OCI-LY7 (cell line): ENCODE results near the gene KCNJ15. TPM values are rescaled to one million over a fixed set of nuclear protein-coding genes. Genes with fewer than 3 reads are reported as not detected.
"Not testable (repeated sequence)": the region's sequence is repeated elsewhere in the genome, so short reads cannot be mapped to it uniquely, and the experiment has no call there.

Experiments used
- BruUV-seq: library from RNA; stranded (reverse); fragments of 400-500 nt; replicated peaks from 2 replicates; lab custom pipeline; 2021; lab: Mats Ljungman, UMichigan
- CTCF ChIA-PET: fragments of 300-600 bp; sonication (Branson Sonifier 250); formaldehyde crosslinking; loops from one replicate; lab custom pipeline; 2022; ENCODE audit warnings: antibody characterized with exemption; ENCODE audit not compliant: unreplicated experiment; lab: Charles Lee
- POLR2A ChIA-PET: fragments of 300-600 bp; sonication (Branson Sonifier 250); formaldehyde crosslinking; loops from one replicate; lab custom pipeline; 2022; ENCODE audit warnings: antibody characterized with exemption; lab: Charles Lee
- DNase-seq: peaks from one replicate; pipeline ENCODE4 v3.0.0-alpha.2; 2015; ENCODE audit warnings: low spot score
- H2AFZ ChIP-seq: fragments of 200-600 bp; sonication (generic), shearing (Covaris generic); 2 replicates; pipeline ENCODE4 v1.6.1; 2014; ENCODE audit warnings: mild to moderate bottlenecking, antibody characterized with exemption, low read length, moderate library complexity
- H3K27ac ChIP-seq: fragments of 200-600 bp; sonication (generic); 2 replicates; pipeline ENCODE4 v1.5.1; 2014; ENCODE audit warnings: mixed run types, low read depth, mild to moderate bottlenecking, moderate library complexity, low read length, inconsistent platforms; ENCODE audit not compliant: poor library complexity, severe bottlenecking
- H3K36me3 ChIP-seq: fragments of 200-600 bp; sonication (generic); 2 replicates; pipeline ENCODE4 v1.6.1; 2014; ENCODE audit warnings: mild to moderate bottlenecking, antibody characterized with exemption, low read length, moderate library complexity, mixed read lengths; ENCODE audit not compliant: insufficient read depth
- H3K4me1 ChIP-seq: fragments of 200-600 bp; sonication (generic); 2 replicates; pipeline ENCODE4 v1.5.1; 2014; ENCODE audit warnings: mild to moderate bottlenecking, low read length; ENCODE audit not compliant: insufficient read depth, poor library complexity, severe bottlenecking
- H3K4me2 ChIP-seq: fragments of 200-600 bp; sonication (generic); 2 replicates; pipeline ENCODE4 v1.6.1; 2014; ENCODE audit warnings: mild to moderate bottlenecking, low read length
- H3K4me3 ChIP-seq: fragments of 200-600 bp; sonication (generic); 2 replicates; pipeline ENCODE4 v1.5.1; 2014; ENCODE audit warnings: mild to moderate bottlenecking, low read depth, low read length; ENCODE audit not compliant: poor library complexity, severe bottlenecking
- H3K79me2 ChIP-seq: fragments of 200-600 bp; sonication (generic); 2 replicates; pipeline ENCODE4 v1.6.1; 2016; ENCODE audit warnings: low read depth, mild to moderate bottlenecking, low read length, moderate library complexity, mixed read lengths; ENCODE audit not compliant: insufficient read depth
- H3K9me2 ChIP-seq: fragments of 200-600 bp; sonication (generic); 2 replicates; pipeline ENCODE4 v1.6.1; 2016; ENCODE audit warnings: mild to moderate bottlenecking, low read length, mixed read lengths; ENCODE audit not compliant: insufficient read depth
- H3K9me3 ChIP-seq: fragments of 200-600 bp; sonication (generic); 2 replicates; pipeline ENCODE4 v1.6.1; 2014; ENCODE audit warnings: mild to moderate bottlenecking, mixed run types, low read length, mixed read lengths
- H4K20me1 ChIP-seq: fragments of 200-600 bp; sonication (generic); 2 replicates; pipeline ENCODE4 v1.6.1; 2014; ENCODE audit warnings: mild to moderate bottlenecking, antibody characterized with exemption, low read length, moderate library complexity, mixed read lengths; ENCODE audit not compliant: insufficient read depth
- CTCF ChIP-seq: fragments of 200-600 bp; sonication (generic); conservative IDR thresholded peaks from 2 replicates; pipeline ENCODE4 v1.5.1; 2014; ENCODE audit warnings: mild to moderate bottlenecking, antibody characterized with exemption, low read length, moderate library complexity, mixed read lengths
- EZH2phosphoT487 ChIP-seq: fragments of 200-600 bp; sonication (generic); IDR thresholded peaks from 2 replicates; pipeline ENCODE4 v1.6.1; 2018; ENCODE audit warnings: low read depth, borderline replicate concordance, mild to moderate bottlenecking, mixed run types, antibody characterized with exemption, low read length, moderate library complexity, mixed read lengths
- intact Hi-C: fragments of 100-400 bp; cut with micrococcal nuclease; formaldehyde crosslinking; loops from one replicate; pipeline ENCODE4 v1.10.0; 2022; ENCODE audit not compliant: unreplicated experiment
- total RNA-seq, 2 experiments: library from RNA; depleted of rRNA in 1 of 2; stranded (reverse); fragments of >200 nt in 1 of 2; shearing (Covaris generic) in 1 of 2; gene quantifications; 2 replicates each; pipeline ENCODE4 v1.2.3, GENCODE V29; 2014 to 2022

Gene KCNJ15
- total RNA-seq, 2 experiments from 2014 or later = not detected

GRCh38 chr21:38244885-38245869 lies 11.6 kb upstream of the KCNJ15 start:
- DNase-seq = no peak
- POLR2A ChIA-PET = interaction anchor here (1.1 kb wide), 1 partner anchor 10 kb away, joined by 3 read pairs; no protein-coding TSS in a partner anchor
- Histone ChIP-seq H3K4me3 (no peak overlapping the region), H3K9me3 (no peaks in the 10 kb centered on the region), H3K9me2 (no peaks in the 10 kb centered on the region), H3K4me2 (no peak overlapping the region), H3K4me1 (no peaks in the 10 kb centered on the region), H4K20me1 (no peaks in the 10 kb centered on the region), H3K79me2 (no peaks in the 10 kb centered on the region), H2AFZ (no peak overlapping the region), H3K27ac (no peak overlapping the region), H3K36me3 (no peaks in the 10 kb centered on the region)
- BruUV-seq = no TSS peak
- no peak for TF ChIP-seq CTCF
- no peak for TF ChIP-seq EZH2phosphoT487
- CTCF ChIA-PET = no interaction called here
- intact Hi-C loops = no loop called here

- BruUV-seq = no TSS peak
- TF ChIP-seq EZH2phosphoT487 (no peak), CTCF (no peak)
- ChIA-PET POLR2A (interaction anchor here (0.7 to 1.1 kb wide), 2 partner anchors 11 to 415 kb away, joined by 3 read pairs; no protein-coding TSS in a partner anchor), CTCF (no interaction called here)
- Histone ChIP-seq H3K4me1 (no peaks in the 10 kb centered on the region), H3K27ac (no peak overlapping the region), H2AFZ (no peak overlapping the region), H3K4me3 (no peak overlapping the region), H3K9me2 (no peaks in the 10 kb centered on the region), H3K4me2 (no peak overlapping the region), H3K79me2 (no peaks in the 10 kb centered on the region), H4K20me1 (no peaks in the 10 kb centered on the region), H3K36me3 (no peaks in the 10 kb centered on the region), H3K9me3 (no peaks in the 10 kb centered on the region)
- intact Hi-C loops = no loop called here
- no peak for DNase-seq
These were observed 10.3 kb upstream of the KCNJ15 start for GRCh38 chr21:38246511-38246910.

GRCh38 chr21:38247054-38247453 lies 9.7 kb upstream of the KCNJ15 start:
- H3K4me2 ChIP-seq, H3K9me2 ChIP-seq, CTCF ChIA-PET, H3K4me3 ChIP-seq, H3K36me3 ChIP-seq, H3K4me1 ChIP-seq, H3K79me2 ChIP-seq, H3K27ac ChIP-seq, intact Hi-C loops, DNase-seq, H2AFZ ChIP-seq, BruUV-seq, H3K9me3 ChIP-seq, H4K20me1 ChIP-seq: not testable (repeated sequence)
- POLR2A ChIA-PET = interaction anchor here (0.7 kb wide), 1 partner anchor 415 kb away, joined by 3 read pairs; no protein-coding TSS in a partner anchor
